Measurements from ENCODE around the gene DXO. TPM values are rescaled to one million over a fixed set of nuclear protein-coding genes. Genes with fewer than 3 reads are reported as not detected.
A peak's percentile ranks its signal among the peaks of the same experiment; 100 is the strongest.

DXO gene
- total and polyA plus RNA-seq, 2 of the 13 experiments (the other 11 are each of a cell fraction or from before 2014, with no cell fraction given) = 18.6 to 26.2 TPM

DNA sequence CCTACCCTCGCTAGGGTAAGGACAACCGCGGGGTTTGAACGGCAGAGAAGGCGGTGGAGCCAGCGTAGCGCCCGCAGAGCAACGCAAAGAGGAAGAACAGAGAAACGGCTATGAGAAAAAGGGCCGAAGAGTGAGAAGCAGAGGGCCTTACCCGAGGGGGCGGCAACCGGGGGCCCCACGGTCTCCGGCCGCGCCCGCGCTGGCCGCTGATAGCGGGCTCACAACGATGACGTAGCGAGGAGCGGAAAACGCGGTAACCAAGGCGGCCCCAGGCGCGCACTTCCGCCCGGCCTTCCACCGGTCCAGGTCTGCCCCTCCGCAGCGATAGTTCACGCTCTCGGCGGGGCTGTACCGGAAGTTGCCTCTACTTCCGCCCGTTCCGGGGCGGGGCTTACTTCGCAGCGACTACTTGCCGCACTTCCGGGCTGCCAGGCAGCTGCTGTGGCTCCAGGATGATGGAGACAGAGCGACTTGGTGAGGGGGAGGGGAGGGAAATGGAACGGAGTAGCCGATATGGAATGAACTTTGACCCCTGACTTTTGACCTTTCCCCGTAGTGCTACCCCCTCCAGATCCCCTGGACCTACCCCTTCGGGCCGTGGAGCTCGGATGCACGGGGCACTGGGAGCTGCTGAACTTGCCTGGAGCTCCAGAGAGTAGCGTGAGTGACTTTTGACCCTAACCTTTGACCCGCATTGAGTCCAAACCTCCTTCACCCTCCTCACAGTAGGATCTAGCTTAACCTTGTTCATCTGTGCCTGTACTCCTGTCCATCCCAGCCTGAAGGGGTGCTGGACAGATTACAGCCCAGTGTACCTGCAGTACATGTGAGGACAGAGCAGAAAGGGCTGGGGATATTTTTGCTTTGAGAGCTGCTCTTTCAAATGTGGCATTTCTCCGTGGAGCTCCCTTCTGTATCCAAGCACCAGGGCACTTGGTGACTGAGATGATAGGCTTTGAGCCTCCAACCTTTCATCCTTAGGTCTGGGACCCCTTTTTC, 12.9 kb downstream of the DXO start, which contains the start of the genes NELFE and SKIC2 (continued):
- TF ChIP-seq, protein P1, sequence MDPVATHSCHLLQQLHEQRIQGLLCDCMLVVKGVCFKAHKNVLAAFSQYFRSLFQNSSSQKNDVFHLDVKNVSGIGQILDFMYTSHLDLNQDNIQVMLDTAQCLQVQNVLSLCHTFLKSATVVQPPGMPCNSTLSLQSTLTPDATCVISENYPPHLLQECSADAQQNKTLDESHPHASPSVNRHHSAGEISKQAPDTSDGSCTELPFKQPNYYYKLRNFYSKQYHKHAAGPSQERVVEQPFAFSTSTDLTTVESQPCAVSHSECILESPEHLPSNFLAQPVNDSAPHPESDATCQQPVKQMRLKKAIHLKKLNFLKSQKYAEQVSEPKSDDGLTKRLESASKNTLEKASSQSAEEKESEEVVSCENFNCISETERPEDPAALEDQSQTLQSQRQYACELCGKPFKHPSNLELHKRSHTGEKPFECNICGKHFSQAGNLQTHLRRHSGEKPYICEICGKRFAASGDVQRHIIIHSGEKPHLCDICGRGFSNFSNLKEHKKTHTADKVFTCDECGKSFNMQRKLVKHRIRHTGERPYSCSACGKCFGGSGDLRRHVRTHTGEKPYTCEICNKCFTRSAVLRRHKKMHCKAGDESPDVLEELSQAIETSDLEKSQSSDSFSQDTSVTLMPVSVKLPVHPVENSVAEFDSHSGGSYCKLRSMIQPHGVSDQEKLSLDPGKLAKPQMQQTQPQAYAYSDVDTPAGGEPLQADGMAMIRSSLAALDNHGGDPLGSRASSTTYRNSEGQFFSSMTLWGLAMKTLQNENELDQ (CRISPR knock-in tag; IDR thresholded peaks at IDR 0.05; ENCODE audit: borderline replicate concordance) = no peak
- TF ChIP-seq MEIS2 (CRISPR knock-in tag; IDR thresholded peaks at IDR 0.05) = peak; percentile 95
- TF ChIP-seq ASH2L (IDR thresholded peaks at IDR 0.05; ENCODE audit: insufficient read length, low read depth, low read length) = peak; percentile 83
- TF ChIP-seq ARNTL (CRISPR knock-in tag; IDR thresholded peaks at IDR 0.05) = peak; percentile 36
- TF ChIP-seq CREBL2 (CRISPR knock-in tag; IDR thresholded peaks at IDR 0.05; ENCODE audit: borderline replicate concordance) = no peak; the same call in 1 of the 2 replicates
- TF ChIP-seq NCOA5 (CRISPR knock-in tag; IDR thresholded peaks at IDR 0.05) = peak; percentile 9; the same call in 1 of the 2 replicates
- peak; percentile 91 for TF ChIP-seq ZNF563 (CRISPR knock-in tag; IDR thresholded peaks at IDR 0.05)
- no peak for TF ChIP-seq ZSCAN22 (CRISPR knock-in tag; IDR thresholded peaks at IDR 0.05)
- TF ChIP-seq BORCS8-MEF2B (CRISPR knock-in tag; IDR thresholded peaks at IDR 0.05) = no peak; the same call in 1 of the 2 replicates
- no peak for TF ChIP-seq ZNF30 (CRISPR knock-in tag; IDR thresholded peaks at IDR 0.05)
- peak; percentile 93; the same call in 1 of the 2 replicates for TF ChIP-seq BRCA1 (CRISPR knock-in tag; IDR thresholded peaks at IDR 0.05)
- no peak; the same call in 1 of the 2 replicates for TF ChIP-seq ZNF460 (CRISPR knock-in tag; IDR thresholded peaks at IDR 0.05; ENCODE audit: borderline replicate concordance)
- peak; percentile 52; the same call in 1 of the 2 replicates for TF ChIP-seq BCL6 (CRISPR knock-in tag; IDR thresholded peaks at IDR 0.05)
- TF ChIP-seq ZNF510 (CRISPR knock-in tag; IDR thresholded peaks at IDR 0.05; ENCODE audit: low read depth) = peak; percentile 38; the same call in 1 of the 2 replicates
- peak; percentile 82 for TF ChIP-seq POLR2AphosphoS5 (IDR thresholded peaks at IDR 0.05; ENCODE audit: low read depth, low read length)
- TF ChIP-seq ZNF83 (CRISPR knock-in tag; IDR thresholded peaks at IDR 0.05; ENCODE audit: borderline replicate concordance) = no peak
- TF ChIP-seq RELA (CRISPR knock-in tag; IDR thresholded peaks at IDR 0.05) = peak; percentile 96; the same call in 1 of the 2 replicates
- TF ChIP-seq TBP (CRISPR knock-in tag; IDR thresholded peaks at IDR 0.05) = no peak
- TF ChIP-seq, protein P2, sequence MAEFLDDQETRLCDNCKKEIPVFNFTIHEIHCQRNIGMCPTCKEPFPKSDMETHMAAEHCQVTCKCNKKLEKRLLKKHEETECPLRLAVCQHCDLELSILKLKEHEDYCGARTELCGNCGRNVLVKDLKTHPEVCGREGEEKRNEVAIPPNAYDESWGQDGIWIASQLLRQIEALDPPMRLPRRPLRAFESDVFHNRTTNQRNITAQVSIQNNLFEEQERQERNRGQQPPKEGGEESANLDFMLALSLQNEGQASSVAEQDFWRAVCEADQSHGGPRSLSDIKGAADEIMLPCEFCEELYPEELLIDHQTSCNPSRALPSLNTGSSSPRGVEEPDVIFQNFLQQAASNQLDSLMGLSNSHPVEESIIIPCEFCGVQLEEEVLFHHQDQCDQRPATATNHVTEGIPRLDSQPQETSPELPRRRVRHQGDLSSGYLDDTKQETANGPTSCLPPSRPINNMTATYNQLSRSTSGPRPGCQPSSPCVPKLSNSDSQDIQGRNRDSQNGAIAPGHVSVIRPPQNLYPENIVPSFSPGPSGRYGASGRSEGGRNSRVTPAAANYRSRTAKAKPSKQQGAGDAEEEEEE (CRISPR knock-in tag; IDR thresholded peaks at IDR 0.05; ENCODE audit: borderline replicate concordance) = peak; percentile 91; the same call in 1 of the 2 replicates
- no peak for TF ChIP-seq NCOA1 (CRISPR knock-in tag; IDR thresholded peaks at IDR 0.05)
- TF ChIP-seq SP2 (CRISPR knock-in tag; IDR thresholded peaks at IDR 0.05) = peak; percentile 86
- peak; percentile 77; the same call in 1 of the 2 replicates for TF ChIP-seq KAT7 (CRISPR knock-in tag; IDR thresholded peaks at IDR 0.05; ENCODE audit: borderline replicate concordance)
- peak; percentile 99 for TF ChIP-seq HDAC1 (CRISPR knock-in tag; IDR thresholded peaks at IDR 0.05)

Data from HepG2 (cell line).